AG08395 (cell line): ENCODE measurements around the gene EPHA10.

Experiments used
- DNase-seq: peaks from one replicate; pipeline ENCODE4 v3.0.0; 2012; ENCODE audit warnings: mixed read lengths, low spot score

EPHA10 gene

GRCh38 chr1:37673920-37674319, 91.0 kb downstream of the EPHA10 start:
- DNase-seq, result peak; percentile 24

GRCh38 chr1:37672136-37672870, 92.6 kb downstream of the EPHA10 start:
- DNase-seq, result no peak

GRCh38 chr1:37671261-37671660, 93.7 kb downstream of the EPHA10 start:
- no peak for DNase-seq

DNA sequence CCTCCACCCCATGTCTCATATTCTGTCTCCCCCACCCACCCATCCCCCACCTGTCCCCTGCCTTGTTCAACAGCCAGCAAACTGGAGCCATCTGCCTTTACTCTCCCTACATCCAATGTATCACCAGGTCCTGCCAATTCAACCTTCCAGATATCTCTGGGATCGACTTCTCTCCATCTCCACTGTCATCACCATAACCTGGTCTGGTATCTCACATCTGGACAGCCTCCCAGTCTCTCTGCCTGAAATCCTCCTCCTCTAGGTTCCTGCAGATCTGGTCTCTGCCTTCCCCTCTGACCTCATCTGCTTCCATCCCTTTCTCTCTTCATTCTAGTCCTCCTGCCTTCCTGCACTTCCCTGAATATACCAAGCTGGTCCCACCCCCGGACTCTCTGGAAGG, 94.8 kb downstream of the EPHA10 start:
- no peak for DNase-seq

GRCh38 chr1:37667023-37667671, 97.8 kb downstream of the EPHA10 start:
- DNase-seq, result peak; percentile 41

DNA sequence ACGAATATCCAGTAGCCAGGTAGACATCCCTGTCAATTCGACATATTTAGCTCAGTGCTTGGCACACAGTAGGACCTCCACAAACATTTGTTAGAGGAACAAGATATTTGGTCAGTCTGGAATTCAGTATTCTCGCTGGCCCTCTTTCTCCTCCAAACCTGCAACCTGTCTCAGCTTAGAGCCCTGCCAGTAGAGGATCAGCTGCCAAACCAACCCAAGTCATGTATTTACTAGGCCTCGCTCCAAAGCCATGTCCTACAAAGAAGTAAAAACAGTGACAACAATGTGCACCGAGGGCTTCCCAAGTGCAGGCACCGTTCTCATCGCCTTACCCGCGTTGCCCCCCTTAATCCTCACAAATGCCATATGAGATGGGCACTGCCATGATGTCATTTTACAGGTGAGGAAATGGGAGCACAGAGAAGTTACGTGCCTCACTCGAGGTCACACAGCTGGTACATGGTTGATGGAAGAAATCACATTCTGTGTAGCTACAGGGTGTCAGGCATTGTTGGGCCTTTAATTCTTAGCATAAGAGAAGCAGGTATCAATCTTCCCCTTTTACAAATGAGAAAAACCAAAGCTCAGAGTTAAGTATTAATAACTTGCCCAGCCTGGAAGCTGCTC, 98.6 kb downstream of the EPHA10 start:
- DNase-seq, result no peak
